Ovary (tissue), 9 donors: ENCODE data around the gene LSP1. TPM values are rescaled to one million over a fixed set of nuclear protein-coding genes. Genes with fewer than 3 reads are reported as not detected.

Experiments used
- DNase-seq, 5 donors: peaks; one replicate each; pipeline ENCODE4 v3.0.0-alpha.2; 2019 to 2020
- H3K27ac ChIP-seq, 2 donors: fragments of 200-600 bp; one replicate each; pipeline versions ENCODE4 v1.5.1 to v1.8.0; 2019 to 2022
- H3K27me3 ChIP-seq: fragments of 200-600 bp; one replicate; pipeline ENCODE4 v1.8.0; 2022
- H3K36me3 ChIP-seq: fragments of 200-600 bp; sonication (generic); one replicate; pipeline ENCODE4 v1.5.1; 2019
- H3K4me1 ChIP-seq: one replicate; pipeline ENCODE4 v1.8.1; 2013; ENCODE audit warnings: mild to moderate bottlenecking, moderate library complexity; ENCODE audit not compliant: insufficient read depth
- H3K4me3 ChIP-seq: fragments of 200-600 bp; sonication (generic); one replicate; pipeline ENCODE4 v1.5.1; 2017
- H3K9me3 ChIP-seq, 2 donors: fragments of 200-600 bp in 1 of 2; sonication (generic) in 1 of 2; one replicate each; pipeline versions ENCODE4 v1.5.1 to v1.8.1; 2013 to 2019; ENCODE audit warnings: mild to moderate bottlenecking in 1 of 2, moderate library complexity in 1 of 2
- CTCF ChIP-seq, 3 donors: fragments of 450-650 bp in 2 of 3; fragments of 200-600 bp in 1 of 3; IDR thresholded peaks; one replicate each; pipeline versions ENCODE4 v1.5.1 to v1.8.0; 2016 to 2022; ENCODE audit warnings: antibody characterized with exemption in 3 of 3, mild to moderate bottlenecking in 1 of 3
- EP300 ChIP-seq: sonication (generic); formaldehyde crosslinking; IDR thresholded peaks from one replicate; pipeline ENCODE4 v1.6.1; 2017; ENCODE audit warnings: antibody characterized with exemption
- POLR2A ChIP-seq: fragments of 450-650 bp; IDR thresholded peaks from one replicate; pipeline ENCODE4 v1.6.1; 2017; ENCODE audit warnings: antibody characterized with exemption, mild to moderate bottlenecking, moderate library complexity
- WGBS, 3 donors: extraction: QIAGEN DNeasy Blood & Tissue Kit in 1 of 3; methylation state at CpG; one replicate each; pipeline versions ENCODE4 v1.1.5 to v1.1.7; 2013 to 2017; 5-methylcytosine and 5-hydroxymethylcytosine counted together
- intact Hi-C, 4 donors: fragments of 100-400 bp; cut with DNase I; formaldehyde crosslinking; loops; one replicate each; pipeline versions ENCODE4 v1.11.0 to v1.15.1; 2022 to 2023
- polyA plus RNA-seq, 2 donors: library from polyadenylated mRNA; stranded (reverse); fragments of 200-250 nt in 1 of 2; fragments of 350-450 nt in 1 of 2; fragmentation: Illumina TruSeq in 1 of 2; extraction: RNeasy Lipid Tissue Mini Kit (QIAGEN cat#74804) in 1 of 2; gene quantifications; one replicate each; pipeline ENCODE4 v1.2.3, GENCODE V29; 2013 to 2014
- total RNA-seq, 7 donors: library from RNA; depleted of rRNA in 2 of 7; stranded (reverse); fragments of >200 nt in 2 of 7; fragmentation: NEBNext Ultra II Directional in 3 of 7; extraction: Animal tissue kit (Norgen Biotek cat#: 25700) in 3 of 7; gene quantifications; one replicate each; pipeline versions ENCODE4 v1.1.0 to v1.2.4, GENCODE V29; 2016 to 2023
- donor health status: DM: no; HTN: no; CAD: no; lungs with moderate emphysema.
- donor health status: DM: no; HTN: no; CAD: no.
- donor health status: Bipolar disorder and iron deficiency.
- donor health status: DM: yes; HTN: yes; CAD: no.
- donor health status: DM: no; HTN: no; CAD: no.
- donor health status: DM: yes; HTN: yes; CAD: no.

The LSP1 gene
- total and polyA plus RNA-seq, 9 donors, result 3.5 to 22.0 (median 9.0) TPM

- Histone ChIP-seq H3K36me3 (no peaks in the 10 kb centered on the region), H3K9me3 (no peaks in the 10 kb centered on the region), H3K4me3 (peak overlapping the region; percentile 24), H3K4me1 (peaks cover 21% of the 10 kb centered on the region), H3K27me3 (no peaks in the 10 kb centered on the region), H3K27ac (peak overlapping the region; percentile 61 to 86)
- WGBS, 3 donors, result 10 to 12% (median 11%) methylated on average over 20 to 27 of the region's 27 CpGs
- intact Hi-C loops, result no loop called here
- DNase-seq, result peak; percentile 82 to 91 (median 86)
- TF ChIP-seq CTCF (IDR thresholded peaks at IDR 0.05), result no peak
- no peak for TF ChIP-seq EP300
- TF ChIP-seq POLR2A, result no peak
These were observed 10.7 kb downstream of the LSP1 start for GRCh38 chr11:1863352-1864216.

GRCh38 chr11:1864231-1864630 is 11.3 kb downstream of the LSP1 start:
- WGBS, 3 donors, result 17% methylated on average over 18 of the region's 18 CpGs
- peaks cover 21% of the 10 kb centered on the region for H3K4me1 ChIP-seq

GRCh38 chr11:1864831-1865665 is 12.2 kb downstream of the LSP1 start:
- intact Hi-C loops, result no loop called here
- TF ChIP-seq POLR2A (no peak), CTCF (IDR thresholded peaks at IDR 0.05) (no peak), EP300 (no peak)
- WGBS, 3 donors, result 75 to 80% (median 75%) methylated on average over 29 to 30 of the region's 30 CpGs
- Histone ChIP-seq H3K4me1 (peaks cover 21% of the 10 kb centered on the region), H3K27me3 (no peaks in the 10 kb centered on the region), H3K36me3 (no peaks in the 10 kb centered on the region), H3K4me3 (peak overlapping the region; percentile 24), H3K27ac (peak overlapping the region; percentile 61 to 86), H3K9me3 (no peaks in the 10 kb centered on the region)
- DNase-seq, result peak in 3 of 5 donors; percentile 54 to 64 (median 61)

More at GRCh38 chr11:1864231-1864630, 11.3 kb downstream of the LSP1 start:
- Histone ChIP-seq H3K9me3 (no peaks in the 10 kb centered on the region), H3K27ac (peak overlapping the region; percentile 61 to 86), H3K36me3 (no peaks in the 10 kb centered on the region), H3K4me3 (peak overlapping the region; percentile 24), H3K27me3 (no peaks in the 10 kb centered on the region)
- intact Hi-C loops, result no loop called here
- peak in 2 of 5 donors; percentile 52 to 53 for DNase-seq
- TF ChIP-seq POLR2A, result no peak
- TF ChIP-seq EP300, result no peak

GRCh38 chr11:1866226-1866625 is 13.3 kb downstream of the LSP1 start:
- Histone ChIP-seq H3K27me3 (no peaks in the 10 kb centered on the region), H3K4me1 (peaks cover 21% of the 10 kb centered on the region), H3K36me3 (no peaks in the 10 kb centered on the region), H3K9me3 (no peaks in the 10 kb centered on the region), H3K4me3 (no peak overlapping the region), H3K27ac (no peak overlapping the region)
- DNase-seq, result no peak
- intact Hi-C loops, result no loop called here
- TF ChIP-seq CTCF (IDR thresholded peaks at IDR 0.05), result no peak
- no peak for TF ChIP-seq EP300
- 89 to 99% (median 91%) methylated on average over 8 of the region's 8 CpGs for WGBS, 3 donors
